Smooth muscle cell (in vitro differentiated cells): Measurements from ENCODE around the gene EDEM2. TPM values are rescaled to one million over a fixed set of nuclear protein-coding genes. Genes with fewer than 3 reads are reported as not detected.

Experiments used
- DNase-seq: peaks from one replicate; lab custom pipeline; 2025; ENCODE audit not compliant: unreplicated experiment; lab: John Stamatoyannopoulos, UW
- H2AFZ ChIP-seq: fragments of 200-600 bp; sonication (generic); 2 replicates; pipeline ENCODE4 v1.6.0; 2016; ENCODE audit warnings: antibody characterized with exemption, low read depth, mild to moderate bottlenecking
- H3F3A ChIP-seq: fragments of 200-600 bp; sonication (generic); 2 replicates; pipeline ENCODE4 v1.6.0; 2017; ENCODE audit warnings: antibody characterized with exemption, low read depth
- H3K27ac ChIP-seq: fragments of 200-600 bp; sonication (generic); 2 replicates; pipeline ENCODE4 v1.5.1; 2016; ENCODE audit warnings: low read depth, mild to moderate bottlenecking
- H3K27me3 ChIP-seq: fragments of 200-600 bp; sonication (generic); 2 replicates; pipeline ENCODE4 v1.6.1; 2016; ENCODE audit warnings: low read depth, mild to moderate bottlenecking
- H3K36me3 ChIP-seq: fragments of 200-600 bp; sonication (generic); 2 replicates; pipeline ENCODE4 v1.5.1; 2016; ENCODE audit warnings: low read depth
- H3K4me1 ChIP-seq: fragments of 200-600 bp; sonication (generic); 2 replicates; pipeline ENCODE4 v1.5.1; 2016; ENCODE audit warnings: low read depth
- H3K4me2 ChIP-seq: fragments of 200-600 bp; sonication (generic); 2 replicates; pipeline ENCODE4 v1.6.0; 2016; ENCODE audit warnings: mild to moderate bottlenecking
- H3K4me3 ChIP-seq: fragments of 200-600 bp; sonication (generic); 2 replicates; pipeline ENCODE4 v1.5.1; 2016; ENCODE audit warnings: mild to moderate bottlenecking
- H3K79me2 ChIP-seq: fragments of 200-600 bp; sonication (generic); 2 replicates; pipeline ENCODE4 v1.6.0; 2016; ENCODE audit warnings: low read depth, mild to moderate bottlenecking
- H3K9ac ChIP-seq: fragments of 200-600 bp; sonication (generic); 2 replicates; pipeline ENCODE4 v1.6.0; 2016; ENCODE audit warnings: low read depth
- H3K9me3 ChIP-seq: fragments of 200-600 bp; sonication (generic); replicated peaks from 2 replicates; pipeline ENCODE4 v1.5.1; 2016; ENCODE audit warnings: low read depth
- H4K20me1 ChIP-seq: fragments of 200-600 bp; sonication (generic); 2 replicates; pipeline ENCODE4 v1.6.0; 2016; ENCODE audit warnings: low read depth
- WGBS: methylation state at CpG from one replicate; pipeline ENCODE4 v1.1.7; 2016; ENCODE audit warnings: low lambda C conversion rate; 5-methylcytosine and 5-hydroxymethylcytosine counted together
- polyA plus RNA-seq: library from polyadenylated mRNA; unstranded; fragments of >200 nt; fragmentation: Nextera tagmentation; extraction: Ambion mirVana; gene quantifications from 2 replicates; pipeline ENCODE4 v1.2.1, GENCODE V29; 2016
- total RNA-seq: library from RNA; depleted of rRNA; stranded (reverse); fragments of >200 nt; gene quantifications from 2 replicates; pipeline ENCODE4 v1.2.3, GENCODE V29; 2014
- TF ChIP-seq, protein P1 (sequence below): fragments of 200-600 bp; sonication (generic); IDR thresholded peaks from 2 replicates; pipeline ENCODE4 v1.5.1; 2017; ENCODE audit warnings: borderline replicate concordance, mild to moderate bottlenecking, antibody characterized with exemption; ENCODE audit not compliant: insufficient read depth, poor library complexity, severe bottlenecking

EDEM2 gene
- total and polyA plus RNA-seq, 2 experiments from 2014 or later = 11.6 to 22.6 TPM

DNA sequence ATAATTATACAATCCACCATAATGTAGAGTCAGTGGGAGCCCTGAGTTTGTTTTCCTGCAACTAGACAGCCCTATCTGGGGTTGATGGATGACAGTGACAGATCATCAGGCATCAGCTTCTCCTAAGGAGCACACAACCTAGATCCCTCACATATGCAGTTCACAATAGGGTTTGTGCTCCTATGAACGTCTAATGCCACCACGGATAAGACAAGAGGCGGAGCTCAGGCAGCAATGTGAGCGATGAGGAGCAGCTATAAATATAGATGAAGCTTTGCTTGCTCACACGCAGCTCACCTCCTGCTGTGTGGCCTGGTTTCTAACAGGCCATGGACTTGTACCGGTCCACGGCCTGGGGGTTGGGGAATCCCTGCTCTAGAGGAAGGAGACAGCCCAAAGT is 25.9 kb downstream of the EDEM2 start:
- Histone ChIP-seq H3K79me2 (no peaks in the 10 kb centered on the region), H3K36me3 (peaks cover 3% of the 10 kb centered on the region), H3F3A (no peaks in the 10 kb centered on the region), H3K4me3 (no peak overlapping the region), H3K9me3 (no peaks in the 10 kb centered on the region), H3K27me3 (no peaks in the 10 kb centered on the region), H3K4me1 (no peaks in the 10 kb centered on the region), H2AFZ (no peak overlapping the region), H4K20me1 (no peaks in the 10 kb centered on the region), H3K4me2 (no peak overlapping the region), H3K9ac (no peak overlapping the region), H3K27ac (no peak overlapping the region)
- 92% methylated on average over 7 of the region's 7 CpGs for WGBS
- TF ChIP-seq, protein P1, sequence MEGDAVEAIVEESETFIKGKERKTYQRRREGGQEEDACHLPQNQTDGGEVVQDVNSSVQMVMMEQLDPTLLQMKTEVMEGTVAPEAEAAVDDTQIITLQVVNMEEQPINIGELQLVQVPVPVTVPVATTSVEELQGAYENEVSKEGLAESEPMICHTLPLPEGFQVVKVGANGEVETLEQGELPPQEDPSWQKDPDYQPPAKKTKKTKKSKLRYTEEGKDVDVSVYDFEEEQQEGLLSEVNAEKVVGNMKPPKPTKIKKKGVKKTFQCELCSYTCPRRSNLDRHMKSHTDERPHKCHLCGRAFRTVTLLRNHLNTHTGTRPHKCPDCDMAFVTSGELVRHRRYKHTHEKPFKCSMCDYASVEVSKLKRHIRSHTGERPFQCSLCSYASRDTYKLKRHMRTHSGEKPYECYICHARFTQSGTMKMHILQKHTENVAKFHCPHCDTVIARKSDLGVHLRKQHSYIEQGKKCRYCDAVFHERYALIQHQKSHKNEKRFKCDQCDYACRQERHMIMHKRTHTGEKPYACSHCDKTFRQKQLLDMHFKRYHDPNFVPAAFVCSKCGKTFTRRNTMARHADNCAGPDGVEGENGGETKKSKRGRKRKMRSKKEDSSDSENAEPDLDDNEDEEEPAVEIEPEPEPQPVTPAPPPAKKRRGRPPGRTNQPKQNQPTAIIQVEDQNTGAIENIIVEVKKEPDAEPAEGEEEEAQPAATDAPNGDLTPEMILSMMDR = no peak
- no peak for DNase-seq

DNA sequence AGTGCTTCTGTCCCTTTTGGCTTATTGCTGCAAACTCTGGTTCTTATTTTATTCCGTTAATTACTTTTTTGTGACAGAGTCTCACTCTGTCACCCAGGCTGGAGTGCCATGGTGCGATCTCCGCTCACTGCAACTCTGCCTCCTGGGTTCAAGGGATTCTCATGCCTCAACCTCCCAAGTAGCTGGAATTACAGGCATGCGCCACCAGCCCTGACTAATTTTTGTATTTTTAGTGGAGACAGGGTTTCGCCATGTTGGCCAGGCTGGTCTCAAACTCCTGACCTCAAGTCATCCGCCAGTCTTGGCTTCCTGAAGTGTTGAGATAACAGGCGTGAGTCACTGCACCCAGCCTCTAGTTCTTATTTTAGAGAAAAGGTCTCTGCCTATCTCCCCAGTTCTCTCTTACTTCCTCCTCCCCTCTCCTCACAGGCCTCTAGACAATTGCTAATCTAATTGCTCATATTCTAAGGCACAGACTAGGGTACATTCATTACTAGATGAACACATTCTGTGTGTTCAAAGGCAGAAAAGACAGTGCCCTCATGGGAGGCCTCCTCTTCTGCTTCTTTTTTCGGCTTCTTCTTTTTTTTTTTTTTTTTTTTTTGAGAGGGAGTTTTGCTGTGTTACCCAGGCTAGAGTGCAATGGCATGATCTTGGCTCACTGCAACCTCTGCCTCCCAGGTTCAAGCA is 27.0 kb downstream of the EDEM2 start:
- DNase-seq = no peak
- 83% methylated on average over 8 of the region's 8 CpGs for WGBS

DNA sequence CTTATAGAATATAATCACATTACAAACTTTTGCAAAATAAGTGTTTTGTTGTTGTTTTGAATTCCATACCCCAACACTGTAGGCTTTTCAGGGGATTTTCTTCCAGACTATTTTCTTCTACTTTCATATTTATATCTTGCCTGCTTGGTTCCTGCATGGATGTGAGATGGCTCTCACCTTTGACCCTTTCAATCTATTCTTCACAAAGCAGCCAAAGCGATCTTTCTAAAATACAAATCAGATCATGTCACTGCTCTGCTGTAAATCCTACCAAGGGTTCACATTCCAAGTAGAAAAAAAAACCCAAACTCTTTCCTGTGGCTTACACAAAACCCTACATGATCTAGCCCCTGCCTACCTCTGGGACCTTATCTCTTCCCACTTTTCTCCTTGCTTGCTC is 29.5 kb downstream of the EDEM2 start:
- no peak for DNase-seq
- H3K79me2 ChIP-seq = no peaks in the 10 kb centered on the region
- H3K4me1 ChIP-seq = no peaks in the 10 kb centered on the region
- H3K36me3 ChIP-seq = no peaks in the 10 kb centered on the region
- no peak overlapping the region for H2AFZ ChIP-seq
- TF ChIP-seq, protein P1 = no peak
- H3K4me3 ChIP-seq = no peak overlapping the region
- no peak overlapping the region for H3K9ac ChIP-seq
- no peaks in the 10 kb centered on the region for H3F3A ChIP-seq
- H3K9me3 ChIP-seq = no peaks in the 10 kb centered on the region
- H3K27ac ChIP-seq = no peak overlapping the region
- H3K27me3 ChIP-seq = no peaks in the 10 kb centered on the region
- WGBS = 96% methylated on average over 1 of the region's 1 CpG
- no peaks in the 10 kb centered on the region for H4K20me1 ChIP-seq
- no peak overlapping the region for H3K4me2 ChIP-seq

More for the DNA sequence above, 27.0 kb downstream of the EDEM2 start:
- no peak overlapping the region for H2AFZ ChIP-seq
- TF ChIP-seq, protein P1 = no peak
- H3K4me3 ChIP-seq = no peak overlapping the region
- no peaks in the 10 kb centered on the region for H4K20me1 ChIP-seq
- no peak overlapping the region for H3K4me2 ChIP-seq
- no peaks in the 10 kb centered on the region for H3K79me2 ChIP-seq
- H3K36me3 ChIP-seq = peaks cover 3% of the 10 kb centered on the region
- H3F3A ChIP-seq = no peaks in the 10 kb centered on the region
- H3K27ac ChIP-seq = no peak overlapping the region
- no peak overlapping the region for H3K9ac ChIP-seq
- no peaks in the 10 kb centered on the region for H3K4me1 ChIP-seq
- H3K27me3 ChIP-seq = no peaks in the 10 kb centered on the region
- H3K9me3 ChIP-seq = no peaks in the 10 kb centered on the region

DNA sequence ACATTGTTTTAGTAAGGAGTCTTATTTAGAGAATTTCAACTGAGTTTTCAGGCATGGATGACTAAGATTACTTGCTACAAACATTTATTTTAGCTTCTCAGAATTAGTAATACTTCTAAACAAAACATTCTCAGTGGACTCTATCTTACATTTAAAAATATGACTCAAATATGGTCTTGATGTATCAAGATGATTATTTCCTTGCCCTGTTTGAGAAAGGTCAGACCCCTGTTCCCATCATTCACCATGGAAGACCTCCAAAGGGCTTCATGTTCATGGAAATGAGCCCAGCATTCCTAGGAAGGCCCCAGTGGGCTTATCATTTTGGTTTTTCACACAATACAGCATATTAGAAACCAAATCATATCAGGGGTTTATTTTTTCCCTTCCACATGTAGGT is 29.9 kb downstream of the EDEM2 start:
- Histone ChIP-seq H3K27ac (no peak overlapping the region), H3K4me3 (no peak overlapping the region), H4K20me1 (no peaks in the 10 kb centered on the region), H3K4me2 (no peak overlapping the region), H3F3A (no peaks in the 10 kb centered on the region), H3K4me1 (no peaks in the 10 kb centered on the region), H3K36me3 (no peaks in the 10 kb centered on the region), H3K27me3 (no peaks in the 10 kb centered on the region), H3K9me3 (no peaks in the 10 kb centered on the region), H2AFZ (no peak overlapping the region), H3K79me2 (no peaks in the 10 kb centered on the region), H3K9ac (no peak overlapping the region)
- DNase-seq = no peak
- TF ChIP-seq, protein P1 = no peak
